SK-N-SH (cell line): ENCODE results near the gene AMDHD2. TPM values are rescaled to one million over a fixed set of nuclear protein-coding genes. Genes with fewer than 3 reads are reported as not detected.
"Not testable (repeated sequence)": the region's sequence is repeated elsewhere in the genome, so short reads cannot be mapped to it uniquely, and the experiment has no call there.

Source experiments
- CTCF ChIA-PET: fragments of 300-600, 350-600 bp; formaldehyde crosslinking; extraction: SDS; loops from one replicate; lab custom pipeline; 2021; lab: Yijun Ruan, JAX
- POLR2A ChIA-PET: fragments of 350-600 bp; sonication (Branson Sonifier 250); formaldehyde crosslinking; extraction: SDS; loops from one replicate; lab custom pipeline; 2020; ENCODE audit warnings: antibody characterized with exemption, inconsistent platforms; lab: Yijun Ruan, JAX
- DNase-seq: peaks from one replicate; pipeline ENCODE4 v3.0.0; 2012
- H2AFZ ChIP-seq: fragments of 200-600 bp; sonication (generic); 2 replicates; pipeline ENCODE4 v1.8.1; 2016; ENCODE audit warnings: antibody characterized with exemption, mild to moderate bottlenecking, low read depth
- H3F3A ChIP-seq: fragments of 200-600 bp; sonication (generic); replicated peaks from 2 replicates; pipeline ENCODE3; 2016; ENCODE audit warnings: antibody characterized with exemption, mild to moderate bottlenecking; ENCODE audit not compliant: insufficient read depth
- H3K27ac ChIP-seq, 2 experiments: fragments of 200-500 bp in 1 of 2; fragments of 200-600 bp in 1 of 2; sonication (Bioruptor generic) in 1 of 2; sonication (generic), shearing (Covaris generic) in 1 of 2; 2 replicates each; pipeline versions ENCODE4 v1.5.1 to v1.6.1; 2014 to 2016; ENCODE audit warnings: low read depth in 2 of 2, inconsistent platforms in 1 of 2, low read length in 1 of 2, mild to moderate bottlenecking in 1 of 2, mixed read lengths in 1 of 2
- H3K27me3 ChIP-seq: fragments of 200-600 bp; sonication (generic), shearing (Covaris generic); 2 replicates; pipeline ENCODE4 v1.6.1; 2016; ENCODE audit warnings: mixed run types; ENCODE audit not compliant: insufficient read depth
- H3K36me3 ChIP-seq, 2 experiments: fragments of 200-500 bp in 1 of 2; fragments of 200-600 bp in 1 of 2; sonication (Bioruptor generic) in 1 of 2; sonication (generic) in 1 of 2; replicated peaks in 1 of 2; 2 replicates each; pipeline versions ENCODE3 to v1.5.1; 2014 to 2016; ENCODE audit warnings: low read length in 1 of 2, mild to moderate bottlenecking in 1 of 2; ENCODE audit not compliant: insufficient read depth in 2 of 2, control insufficient read depth in 1 of 2
- H3K4me1 ChIP-seq, 2 experiments: fragments of 200-500 bp in 1 of 2; fragments of 200-600 bp in 1 of 2; sonication (Bioruptor generic) in 1 of 2; sonication (generic), shearing (Covaris generic) in 1 of 2; 2 replicates each; pipeline versions ENCODE4 v1.5.1 to v1.6.1; 2014 to 2016; ENCODE audit warnings: low read depth in 1 of 2, low read length in 1 of 2, mixed run types in 1 of 2; ENCODE audit not compliant: insufficient read depth in 2 of 2, control insufficient read depth in 1 of 2
- H3K4me2 ChIP-seq: fragments of 200-600 bp; sonication (generic), shearing (Covaris generic); 2 replicates; pipeline ENCODE4 v1.6.1; 2017; ENCODE audit warnings: mixed run types
- H3K4me3 ChIP-seq, 2 experiments: fragments of 200-500 bp in 1 of 2; fragments of 200-600 bp in 1 of 2; sonication (Bioruptor generic) in 1 of 2; sonication (generic), shearing (Covaris generic) in 1 of 2; 2 replicates each; pipeline versions ENCODE4 v1.5.1 to v1.8.1; 2014 to 2016; ENCODE audit warnings: low read depth in 2 of 2, inconsistent platforms in 1 of 2, low read length in 1 of 2, mild to moderate bottlenecking in 1 of 2, mixed read lengths in 1 of 2, moderate library complexity in 1 of 2
- H3K79me2 ChIP-seq: fragments of 200-600 bp; sonication (generic); 2 replicates; pipeline ENCODE4 v1.8.1; 2017; ENCODE audit warnings: mild to moderate bottlenecking; ENCODE audit not compliant: insufficient read depth
- H3K9ac ChIP-seq: fragments of 200-600 bp; sonication (generic); 2 replicates; pipeline ENCODE4 v1.6.1; 2017; ENCODE audit warnings: mixed run types
- H3K9me2 ChIP-seq: fragments of 200-600 bp; sonication (generic); 2 replicates; pipeline ENCODE4 v1.6.1; 2017; ENCODE audit warnings: mixed run types
- H3K9me3 ChIP-seq: fragments of 200-600 bp; sonication (generic); 2 replicates; pipeline ENCODE4 v1.6.1; 2017; ENCODE audit warnings: mixed run types, mild to moderate bottlenecking, moderate library complexity
- H4K20me1 ChIP-seq: fragments of 200-600 bp; sonication (generic); 2 replicates; pipeline ENCODE4 v1.6.1; 2017; ENCODE audit warnings: mild to moderate bottlenecking, mixed run types; ENCODE audit not compliant: insufficient read depth
- RAD21 ChIP-seq: IDR thresholded peaks from 2 replicates; pipeline ENCODE4 v1.6.1; 2012; ENCODE audit warnings: mild to moderate bottlenecking, low read length
- WGBS: methylation state at CpG from one replicate; pipeline ENCODE4 v1.1.6; 2017; ENCODE audit warnings: low lambda C conversion rate; 5-methylcytosine and 5-hydroxymethylcytosine counted together
- polyA plus RNA-seq, 3 experiments: library from polyadenylated mRNA; depleted of rRNA; stranded (reverse); fragments of >200 nt; gene quantifications; 2 replicates each; pipeline ENCODE4 v1.2.3, GENCODE V29; 2012

Gene AMDHD2
- polyA plus RNA-seq, 1 of the 3 experiments (the other 2 are of a cell fraction) = 38.1 TPM

- CTCF ChIA-PET, POLR2A ChIA-PET: not testable (repeated sequence)
Observed at GRCh38 chr16:2560798-2561133, 40.6 kb downstream of the AMDHD2 start.

GRCh38 chr16:2567506-2567905, 47.3 kb downstream of the AMDHD2 start:
- POLR2A ChIA-PET, DNase-seq, H3K9me2 ChIP-seq, H3F3A ChIP-seq, H3K9me3 ChIP-seq, H3K9ac ChIP-seq, H3K4me2 ChIP-seq, H3K4me1 ChIP-seq, H3K27ac ChIP-seq, H3K27me3 ChIP-seq, H3K36me3 ChIP-seq, H3K79me2 ChIP-seq, H3K4me3 ChIP-seq, H2AFZ ChIP-seq, CTCF ChIA-PET, H4K20me1 ChIP-seq: not testable (repeated sequence)
- WGBS = no CpG with 5 or more reads among the region's 6 CpGs

More at GRCh38 chr16:2560798-2561133, 40.6 kb downstream of the AMDHD2 start:
- not testable (repeated sequence) for H3K4me1 ChIP-seq, H3K79me2 ChIP-seq, H3K4me3 ChIP-seq, H3K27me3 ChIP-seq, H4K20me1 ChIP-seq, H3K36me3 ChIP-seq, H3K27ac ChIP-seq, H3K4me2 ChIP-seq, H3K9me2 ChIP-seq, DNase-seq, H3K9ac ChIP-seq, H3K9me3 ChIP-seq, H3F3A ChIP-seq, H2AFZ ChIP-seq
- peak; percentile 14; the same call in 1 of the 2 replicates for TF ChIP-seq RAD21
- 0% methylated on average over 2 of the region's 4 CpGs for WGBS

- POLR2A ChIA-PET, H3K27me3 ChIP-seq, H3K79me2 ChIP-seq, H3K9me2 ChIP-seq, H4K20me1 ChIP-seq, H3K4me1 ChIP-seq, H3K27ac ChIP-seq, DNase-seq, H3K4me2 ChIP-seq, H2AFZ ChIP-seq, H3K4me3 ChIP-seq, H3F3A ChIP-seq, H3K9ac ChIP-seq, H3K9me3 ChIP-seq, H3K36me3 ChIP-seq, CTCF ChIA-PET: not testable (repeated sequence)
- no CpG with 5 or more reads among the region's 11 CpGs for WGBS
Observed at GRCh38 chr16:2568573-2568972, 48.4 kb downstream of the AMDHD2 start.

- no CpG with 5 or more reads among the region's 6 CpGs for WGBS
- H3K9me3 ChIP-seq, H3F3A ChIP-seq, H3K4me1 ChIP-seq, H3K4me3 ChIP-seq, H3K36me3 ChIP-seq, H3K27ac ChIP-seq, H2AFZ ChIP-seq, DNase-seq, CTCF ChIA-PET, H4K20me1 ChIP-seq, H3K9me2 ChIP-seq, H3K27me3 ChIP-seq, H3K9ac ChIP-seq, H3K4me2 ChIP-seq, H3K79me2 ChIP-seq, POLR2A ChIA-PET: not testable (repeated sequence)
Observed at GRCh38 chr16:2572704-2573103, 52.5 kb downstream of the AMDHD2 start.

GRCh38 chr16:2575839-2576238, 55.7 kb downstream of the AMDHD2 start:
- H3K4me3 ChIP-seq, H3K4me1 ChIP-seq, H3K27ac ChIP-seq, H3K9me2 ChIP-seq, H3K9me3 ChIP-seq, DNase-seq, H3K4me2 ChIP-seq, CTCF ChIA-PET, H3K79me2 ChIP-seq, H3F3A ChIP-seq, H4K20me1 ChIP-seq, H3K9ac ChIP-seq, H2AFZ ChIP-seq, H3K36me3 ChIP-seq, POLR2A ChIA-PET, H3K27me3 ChIP-seq: not testable (repeated sequence)
- WGBS = 95% methylated on average over 17 of the region's 21 CpGs

- WGBS = 96% methylated on average over 19 of the region's 26 CpGs
- H3K9me3 ChIP-seq, H3K27ac ChIP-seq, DNase-seq, CTCF ChIA-PET, H3K4me3 ChIP-seq, POLR2A ChIA-PET, H4K20me1 ChIP-seq, H3K79me2 ChIP-seq, H3K4me1 ChIP-seq, H3K9me2 ChIP-seq, H3K36me3 ChIP-seq, H3K27me3 ChIP-seq, H2AFZ ChIP-seq, H3F3A ChIP-seq, H3K9ac ChIP-seq, H3K4me2 ChIP-seq: not testable (repeated sequence)
Observed at GRCh38 chr16:2577044-2577443, 56.9 kb downstream of the AMDHD2 start.

- 88% methylated on average over 6 of the region's 12 CpGs for WGBS
- H3K27ac ChIP-seq, DNase-seq, CTCF ChIA-PET, H2AFZ ChIP-seq, H3F3A ChIP-seq, H3K9me3 ChIP-seq, H3K4me2 ChIP-seq, H4K20me1 ChIP-seq, H3K79me2 ChIP-seq, H3K4me3 ChIP-seq, H3K4me1 ChIP-seq, H3K9me2 ChIP-seq, H3K36me3 ChIP-seq, H3K27me3 ChIP-seq, H3K9ac ChIP-seq, POLR2A ChIA-PET: not testable (repeated sequence)
Observed at GRCh38 chr16:2578905-2579304, 58.7 kb downstream of the AMDHD2 start.
